Activated naive CD8-positive, alpha-beta T cell (primary cell): ENCODE results near the gene GPD2.
"Not testable (repeated sequence)": the region's sequence is repeated elsewhere in the genome, so short reads cannot be mapped to it uniquely, and the experiment has no call there.

Source experiments
- H3K27ac Mint-ChIP-seq: one replicate; pipeline ENCODE4 v1.8.0; 2021; ENCODE audit warnings: mixed read lengths
- H3K27me3 Mint-ChIP-seq: one replicate; pipeline ENCODE4 v1.8.0; 2021; ENCODE audit warnings: mixed read lengths
- H3K36me3 Mint-ChIP-seq: one replicate; pipeline ENCODE4 v1.8.0; 2021; ENCODE audit warnings: mixed read lengths
- H3K4me1 Mint-ChIP-seq: one replicate; pipeline ENCODE4 v1.8.0; 2021; ENCODE audit warnings: low read depth, mixed read lengths
- H3K4me3 Mint-ChIP-seq: one replicate; pipeline ENCODE4 v1.8.0; 2021; ENCODE audit warnings: mild to moderate bottlenecking, mixed read lengths
- H3K9me3 Mint-ChIP-seq: one replicate; pipeline ENCODE4 v1.8.0; 2021; ENCODE audit warnings: low read depth, mixed read lengths

GPD2 gene

DNA sequence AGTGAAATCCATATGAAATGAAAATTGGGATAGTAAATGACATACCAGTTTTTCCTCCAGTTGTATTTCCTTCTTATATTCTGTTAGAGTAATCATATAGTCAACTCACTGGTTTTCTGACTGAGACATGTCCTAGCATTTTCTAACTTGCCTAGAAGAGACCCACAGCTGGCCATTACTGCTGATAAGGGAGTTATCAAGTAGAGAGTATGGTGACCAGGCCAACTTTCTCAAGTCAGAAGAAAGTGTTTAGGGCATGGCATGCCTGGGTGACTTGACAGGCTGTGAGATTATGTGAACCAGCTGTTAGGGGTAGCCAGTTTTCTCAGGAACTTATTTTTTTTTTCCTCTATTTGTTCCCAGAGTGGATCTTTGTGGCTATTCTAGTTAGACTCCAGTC, 81.2 kb downstream of the GPD2 start:
- peaks cover 25% of the 10 kb centered on the region for H3K36me3 Mint-ChIP-seq
- H3K9me3 Mint-ChIP-seq, result no peaks in the 10 kb centered on the region
- peaks cover 1% of the 10 kb centered on the region for H3K4me1 Mint-ChIP-seq
- no peaks in the 10 kb centered on the region for H3K27me3 Mint-ChIP-seq
- H3K27ac Mint-ChIP-seq, result no peak overlapping the region
- H3K4me3 Mint-ChIP-seq, result no peak overlapping the region

DNA sequence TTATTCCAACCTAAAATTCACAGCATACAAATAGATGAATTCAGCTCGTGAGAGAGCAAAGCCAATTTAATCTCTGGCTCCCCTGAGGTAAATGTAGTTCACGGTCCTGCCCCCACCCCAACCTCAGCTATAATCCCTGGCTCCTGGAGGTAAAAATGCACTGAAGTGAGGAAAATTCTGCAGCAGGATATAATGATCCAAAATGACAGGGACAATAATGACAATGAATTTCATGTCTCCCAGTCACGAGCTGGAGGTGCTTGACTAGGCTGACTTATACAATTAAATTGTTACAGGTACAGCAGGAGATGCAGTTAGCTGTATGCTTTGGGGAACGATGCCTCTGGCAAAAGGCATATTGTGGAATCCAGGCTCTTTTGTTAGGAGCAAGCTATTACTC, 82.0 kb downstream of the GPD2 start:
- no peaks in the 10 kb centered on the region for H3K27me3 Mint-ChIP-seq
- H3K4me1 Mint-ChIP-seq, result peaks cover 3% of the 10 kb centered on the region
- H3K27ac Mint-ChIP-seq, result no peak overlapping the region
- no peak overlapping the region for H3K4me3 Mint-ChIP-seq
- H3K36me3 Mint-ChIP-seq, result peaks cover 25% of the 10 kb centered on the region
- no peaks in the 10 kb centered on the region for H3K9me3 Mint-ChIP-seq

DNA sequence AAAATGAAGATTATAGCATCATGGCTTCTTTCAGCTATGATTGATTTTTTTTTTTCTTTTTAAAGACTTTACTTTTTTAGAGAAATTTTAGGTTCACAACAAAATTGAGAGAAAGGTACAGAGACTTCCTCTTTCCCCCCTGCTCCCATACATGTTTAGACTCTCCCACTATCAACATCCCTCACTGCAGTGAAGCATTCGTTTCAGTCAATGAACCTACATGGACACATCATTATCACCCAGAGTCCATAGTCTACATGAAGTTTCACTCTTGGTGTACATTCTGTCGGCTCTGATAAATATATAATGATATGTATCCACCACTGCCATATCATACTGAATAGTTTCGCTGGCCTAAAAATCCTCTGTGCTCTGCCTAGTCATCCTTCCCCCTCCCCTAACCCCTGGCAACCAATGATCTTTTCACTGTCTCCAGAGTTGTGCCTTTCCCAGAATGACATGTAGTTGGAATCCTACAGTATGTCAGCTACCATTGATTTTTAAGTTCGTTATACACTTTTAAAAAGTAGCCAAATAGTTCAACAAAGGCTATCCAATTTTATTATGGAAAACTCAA, 86.8 kb downstream of the GPD2 start:
- H3K27ac Mint-ChIP-seq, result no peak overlapping the region
- H3K27me3 Mint-ChIP-seq, result no peaks in the 10 kb centered on the region
- peaks cover 12% of the 10 kb centered on the region for H3K36me3 Mint-ChIP-seq
- peaks cover 11% of the 10 kb centered on the region for H3K4me1 Mint-ChIP-seq
- H3K4me3 Mint-ChIP-seq, result no peak overlapping the region
- H3K9me3 Mint-ChIP-seq, result no peaks in the 10 kb centered on the region

DNA sequence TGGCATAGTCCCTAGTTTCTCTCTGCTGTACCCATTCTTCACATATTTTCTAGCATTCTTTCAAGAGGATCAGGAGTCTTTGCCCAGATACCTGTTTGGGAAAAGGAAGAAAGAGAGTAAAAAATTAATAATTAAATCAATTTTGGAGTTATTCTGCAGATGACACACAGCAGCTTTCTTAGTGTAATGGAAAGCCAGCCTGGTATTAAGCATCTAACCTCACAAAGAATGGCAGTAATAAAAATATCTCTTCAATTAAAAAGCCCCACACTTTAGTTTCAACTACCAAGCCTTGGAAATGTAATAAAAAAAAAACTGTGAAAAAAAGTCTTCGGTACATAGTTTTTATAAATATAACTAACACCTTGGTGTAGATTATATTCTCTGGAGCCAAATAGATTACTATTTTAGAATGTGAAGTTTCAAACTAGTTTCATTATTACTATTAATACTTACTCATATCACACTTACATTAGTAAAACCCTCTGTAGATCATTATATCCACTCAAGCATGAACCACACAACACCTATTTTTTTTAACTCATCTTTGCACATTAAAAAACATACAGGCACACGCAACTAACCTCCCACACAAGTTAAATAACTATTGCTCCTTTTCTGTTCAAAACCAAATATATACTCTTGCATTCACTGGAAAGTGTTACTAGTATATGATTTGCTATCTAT, 90.9 kb downstream of the GPD2 start:
- Mint-ChIP-seq H3K27me3 (no peaks in the 10 kb centered on the region), H3K4me1 (peaks cover 11% of the 10 kb centered on the region), H3K9me3 (no peaks in the 10 kb centered on the region), H3K36me3 (peaks cover 4% of the 10 kb centered on the region), H3K27ac (peak overlapping the region; percentile 46), H3K4me3 (no peak overlapping the region)

DNA sequence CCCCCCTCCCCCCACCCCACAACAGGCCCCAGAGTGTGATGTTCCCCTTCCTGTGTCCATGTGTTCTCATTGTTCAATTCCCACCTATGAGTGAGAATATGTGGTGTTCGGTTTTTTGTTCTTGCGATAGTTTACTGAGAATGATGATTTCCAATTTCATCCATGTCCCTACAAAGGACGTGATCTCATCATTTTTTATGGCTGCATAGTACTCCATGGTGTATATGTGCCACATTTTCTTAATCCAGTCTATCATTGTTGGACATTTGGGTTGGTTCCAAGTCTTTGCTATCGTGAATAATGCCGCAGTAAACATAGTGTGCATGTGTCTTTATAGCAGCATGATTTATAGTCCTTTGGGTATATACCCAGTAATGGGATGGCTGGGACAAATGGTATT, 92.4 kb downstream of the GPD2 start:
- H3K27me3 Mint-ChIP-seq, H3K4me3 Mint-ChIP-seq, H3K27ac Mint-ChIP-seq, H3K9me3 Mint-ChIP-seq, H3K4me1 Mint-ChIP-seq, H3K36me3 Mint-ChIP-seq: not testable (repeated sequence)

DNA sequence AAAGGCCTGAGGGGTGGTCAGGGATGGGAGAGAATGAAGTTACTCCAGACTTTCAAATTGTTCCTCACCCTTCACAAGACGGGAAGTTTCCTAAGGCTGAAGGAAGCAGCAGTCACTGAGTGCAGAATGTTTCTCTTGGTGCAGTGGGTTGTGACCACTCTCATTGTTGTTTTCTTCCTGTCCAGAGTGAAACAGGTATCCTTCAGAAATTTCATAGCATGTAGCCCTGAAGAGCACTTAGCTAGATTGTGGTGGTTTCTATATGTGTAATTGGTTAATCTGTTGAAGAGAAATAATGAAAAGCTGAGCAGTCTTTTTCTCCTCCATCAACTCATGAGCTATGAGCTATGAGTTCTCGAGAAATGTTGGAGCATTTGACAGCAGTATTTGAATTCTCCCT, 96.8 kb downstream of the GPD2 start:
- no peak overlapping the region for H3K27ac Mint-ChIP-seq
- H3K36me3 Mint-ChIP-seq, result peaks cover 12% of the 10 kb centered on the region
- no peak overlapping the region for H3K4me3 Mint-ChIP-seq
- H3K4me1 Mint-ChIP-seq, result peaks cover 5% of the 10 kb centered on the region
- H3K9me3 Mint-ChIP-seq, result no peaks in the 10 kb centered on the region
- no peaks in the 10 kb centered on the region for H3K27me3 Mint-ChIP-seq

DNA sequence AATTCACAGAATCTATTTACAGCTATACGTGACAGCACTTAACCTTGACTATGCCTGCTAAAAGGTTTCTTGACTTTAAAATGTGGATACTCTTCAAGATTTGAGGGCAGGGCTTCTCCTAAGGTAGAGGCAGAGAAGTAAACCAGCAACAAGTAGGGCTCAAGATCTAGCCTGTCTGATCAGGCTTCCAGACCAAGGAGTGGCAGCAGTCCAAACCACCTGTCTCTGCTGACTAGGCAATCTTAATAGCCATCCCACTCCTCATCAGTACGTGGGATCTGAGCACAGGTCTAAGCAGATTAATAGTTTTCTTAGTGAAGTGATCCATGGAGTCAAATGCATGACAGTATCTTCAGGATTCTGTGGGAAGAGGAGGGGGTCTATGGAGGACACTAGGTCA, 100.4 kb downstream of the GPD2 start:
- Mint-ChIP-seq H3K27ac (no peak overlapping the region), H3K4me3 (no peak overlapping the region), H3K4me1 (peaks cover 25% of the 10 kb centered on the region), H3K27me3 (no peaks in the 10 kb centered on the region), H3K9me3 (no peaks in the 10 kb centered on the region), H3K36me3 (peaks cover 14% of the 10 kb centered on the region)

DNA sequence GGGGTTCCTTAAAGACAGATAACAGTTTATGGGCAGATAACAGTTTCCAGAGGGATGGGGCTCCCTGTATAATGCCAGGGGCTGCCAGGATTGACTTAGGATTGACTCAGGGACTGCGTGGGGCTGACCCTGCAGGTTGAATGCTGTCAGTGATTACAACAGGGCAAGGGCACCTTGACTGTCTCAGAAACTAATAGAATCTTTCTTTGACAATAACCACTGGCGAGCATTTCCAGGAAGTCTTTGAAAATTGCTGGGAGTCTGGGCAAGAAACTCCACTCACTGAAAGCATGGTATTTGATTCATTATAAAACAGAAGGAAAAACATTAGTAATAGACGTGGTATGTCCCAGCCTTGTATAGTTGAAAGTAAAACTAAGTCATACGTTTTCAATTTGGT, 101.0 kb downstream of the GPD2 start:
- Mint-ChIP-seq H3K27me3 (no peaks in the 10 kb centered on the region), H3K36me3 (peaks cover 14% of the 10 kb centered on the region), H3K27ac (no peak overlapping the region), H3K9me3 (no peaks in the 10 kb centered on the region), H3K4me3 (no peak overlapping the region), H3K4me1 (peaks cover 25% of the 10 kb centered on the region)

DNA sequence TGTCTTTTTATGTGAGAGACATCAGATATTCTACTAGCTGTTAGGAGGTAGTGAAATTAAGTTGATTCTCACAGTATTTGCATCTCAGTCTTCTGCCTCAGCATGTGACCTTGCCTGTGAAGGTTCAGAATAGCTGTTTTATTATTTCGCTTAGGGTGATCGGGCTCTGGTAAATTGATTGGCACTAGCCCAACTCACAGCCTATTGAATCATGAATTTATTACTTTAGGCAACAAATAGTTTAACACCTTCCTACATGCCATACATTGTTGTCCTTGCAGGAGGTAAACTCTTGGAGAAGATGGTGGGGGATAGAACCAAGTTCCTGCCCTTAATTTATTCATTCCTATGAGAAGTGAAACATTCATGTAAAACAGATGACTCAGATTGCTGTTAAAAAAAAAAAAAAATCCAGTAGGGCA, 101.9 kb downstream of the GPD2 start:
- no peak overlapping the region for H3K4me3 Mint-ChIP-seq
- peak overlapping the region; percentile 2 for H3K27ac Mint-ChIP-seq
- peaks cover 5% of the 10 kb centered on the region for H3K9me3 Mint-ChIP-seq
- peaks cover 25% of the 10 kb centered on the region for H3K4me1 Mint-ChIP-seq
- H3K36me3 Mint-ChIP-seq, result peaks cover 20% of the 10 kb centered on the region
- no peaks in the 10 kb centered on the region for H3K27me3 Mint-ChIP-seq

DNA sequence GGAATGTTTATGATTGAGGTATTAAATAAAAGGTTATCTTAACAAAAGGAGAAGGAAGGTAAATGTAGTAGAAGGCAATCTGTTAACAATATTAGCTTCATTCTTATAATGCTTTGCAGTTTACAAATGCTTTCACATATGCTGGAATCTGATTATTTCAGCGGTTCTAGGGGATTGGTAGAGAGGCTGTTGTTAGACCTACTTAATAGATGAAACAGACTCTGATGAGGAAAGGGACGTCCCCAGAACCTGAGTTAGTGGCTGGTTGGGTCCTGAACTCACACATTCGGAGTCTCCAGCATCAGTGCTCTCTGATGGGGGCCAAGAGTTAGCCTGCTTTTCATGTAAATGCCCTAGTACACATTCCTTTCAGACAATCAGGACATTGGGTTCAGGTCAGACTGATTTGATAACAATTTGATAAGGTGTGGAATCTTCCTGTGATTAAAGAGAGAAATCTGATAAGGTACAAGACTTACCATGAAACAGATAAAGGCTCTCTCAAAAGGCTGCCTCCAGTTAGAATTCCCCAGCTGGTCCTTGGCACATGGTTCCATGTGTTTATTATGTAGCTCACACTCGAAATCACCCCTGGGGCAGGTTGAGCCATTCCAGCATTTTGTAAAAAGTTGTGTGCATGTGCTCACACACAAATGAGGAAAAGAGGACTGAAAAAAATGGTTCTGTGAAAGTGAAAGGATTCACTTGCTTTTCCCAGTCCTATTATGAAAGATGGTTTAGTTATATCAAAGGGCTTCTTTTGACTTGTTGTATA, 103.1 kb downstream of the GPD2 start:
- no peak overlapping the region for H3K4me3 Mint-ChIP-seq
- H3K36me3 Mint-ChIP-seq, result peaks cover 21% of the 10 kb centered on the region
- H3K27ac Mint-ChIP-seq, result no peak overlapping the region
- peaks cover 5% of the 10 kb centered on the region for H3K9me3 Mint-ChIP-seq
- no peaks in the 10 kb centered on the region for H3K27me3 Mint-ChIP-seq
- H3K4me1 Mint-ChIP-seq, result peaks cover 25% of the 10 kb centered on the region

DNA sequence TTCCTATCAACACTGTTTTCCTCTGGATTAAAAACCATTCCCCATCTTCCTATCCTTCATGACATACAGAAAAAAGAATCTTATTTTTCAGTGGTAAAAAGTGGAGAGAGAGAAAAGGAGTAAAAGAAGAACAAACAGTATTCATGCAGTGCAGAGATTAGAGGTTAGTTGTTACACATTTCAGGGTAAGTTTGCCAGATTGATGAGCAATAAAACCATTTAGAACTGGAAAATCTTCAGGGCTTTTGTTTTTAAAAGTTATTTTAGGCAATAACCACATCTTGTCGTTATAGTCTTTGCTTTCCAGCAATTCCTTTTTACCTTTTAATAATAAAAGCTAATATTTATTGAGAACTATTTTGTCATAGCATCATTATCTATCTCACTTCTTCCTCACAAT, 104.5 kb downstream of the GPD2 start:
- Mint-ChIP-seq H3K36me3 (peaks cover 19% of the 10 kb centered on the region), H3K27me3 (no peaks in the 10 kb centered on the region), H3K4me1 (peaks cover 25% of the 10 kb centered on the region), H3K9me3 (peaks cover 5% of the 10 kb centered on the region), H3K27ac (no peak overlapping the region), H3K4me3 (no peak overlapping the region)

DNA sequence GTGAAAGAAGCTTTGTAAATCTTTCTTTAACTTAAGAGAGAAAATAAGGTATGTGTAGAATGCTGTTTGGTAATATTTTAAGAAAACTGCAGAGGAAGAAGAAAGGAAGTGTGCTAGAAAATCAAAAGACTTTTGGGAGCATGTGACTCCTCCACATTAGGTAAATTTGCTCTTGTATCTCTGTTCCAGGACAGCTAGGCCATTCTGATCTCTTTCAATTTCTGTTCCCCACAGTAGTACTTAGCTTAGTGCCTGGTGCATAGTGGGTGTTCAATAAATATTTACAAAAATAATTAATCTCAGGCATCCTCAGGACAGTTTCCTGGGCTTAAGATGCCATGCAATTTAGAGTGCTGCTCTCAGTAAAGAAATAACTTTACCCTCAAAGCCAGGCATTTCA, 105.0 kb downstream of the GPD2 start:
- Mint-ChIP-seq H3K27me3 (no peaks in the 10 kb centered on the region), H3K4me3 (no peak overlapping the region), H3K27ac (no peak overlapping the region), H3K9me3 (peaks cover 5% of the 10 kb centered on the region), H3K36me3 (peaks cover 19% of the 10 kb centered on the region), H3K4me1 (peaks cover 25% of the 10 kb centered on the region)

DNA sequence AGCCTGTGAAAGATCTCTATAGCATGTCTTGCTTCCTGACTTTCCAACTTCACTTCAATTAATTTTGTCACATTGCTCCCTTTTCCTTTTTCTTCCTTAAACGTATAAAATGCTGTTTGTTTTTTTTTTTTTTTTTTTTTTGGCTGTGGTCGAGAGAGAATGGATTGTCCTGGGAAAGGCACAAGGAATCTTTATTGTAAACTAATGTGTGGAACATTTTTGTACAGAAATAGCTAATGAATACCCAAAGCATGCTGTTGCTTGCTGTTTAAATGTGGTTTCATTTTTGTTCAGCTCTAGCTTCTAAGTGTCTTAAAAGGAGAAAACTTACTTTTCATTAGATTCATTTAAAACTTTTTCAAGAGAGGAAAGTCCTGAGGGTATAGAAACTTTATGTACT, 105.5 kb downstream of the GPD2 start:
- Mint-ChIP-seq H3K9me3 (peaks cover 5% of the 10 kb centered on the region), H3K27me3 (no peaks in the 10 kb centered on the region), H3K4me1 (peaks cover 23% of the 10 kb centered on the region), H3K4me3 (no peak overlapping the region), H3K27ac (no peak overlapping the region), H3K36me3 (peaks cover 17% of the 10 kb centered on the region)

DNA sequence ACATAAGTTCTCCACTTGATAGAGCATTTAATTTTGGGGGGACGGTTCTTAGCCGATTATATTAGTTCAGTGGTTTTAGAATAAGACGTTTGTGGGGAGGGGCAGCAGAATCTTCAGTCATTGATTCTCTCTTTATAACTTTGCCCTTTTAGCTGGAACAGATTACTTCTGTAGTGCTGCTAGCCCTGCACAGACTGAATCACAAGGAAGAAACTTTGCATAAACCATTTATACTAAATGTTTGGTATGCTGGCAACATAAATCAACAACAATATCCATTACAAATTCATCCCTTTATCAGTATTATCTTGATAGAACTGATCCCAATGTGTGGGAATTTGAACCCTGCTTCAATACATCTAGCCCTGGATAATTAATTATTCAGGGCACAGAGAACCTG, 112.2 kb downstream of the GPD2 start:
- Mint-ChIP-seq H3K9me3 (no peaks in the 10 kb centered on the region), H3K4me3 (no peak overlapping the region), H3K4me1 (no peaks in the 10 kb centered on the region), H3K36me3 (peaks cover 10% of the 10 kb centered on the region), H3K27me3 (no peaks in the 10 kb centered on the region), H3K27ac (no peak overlapping the region)

DNA sequence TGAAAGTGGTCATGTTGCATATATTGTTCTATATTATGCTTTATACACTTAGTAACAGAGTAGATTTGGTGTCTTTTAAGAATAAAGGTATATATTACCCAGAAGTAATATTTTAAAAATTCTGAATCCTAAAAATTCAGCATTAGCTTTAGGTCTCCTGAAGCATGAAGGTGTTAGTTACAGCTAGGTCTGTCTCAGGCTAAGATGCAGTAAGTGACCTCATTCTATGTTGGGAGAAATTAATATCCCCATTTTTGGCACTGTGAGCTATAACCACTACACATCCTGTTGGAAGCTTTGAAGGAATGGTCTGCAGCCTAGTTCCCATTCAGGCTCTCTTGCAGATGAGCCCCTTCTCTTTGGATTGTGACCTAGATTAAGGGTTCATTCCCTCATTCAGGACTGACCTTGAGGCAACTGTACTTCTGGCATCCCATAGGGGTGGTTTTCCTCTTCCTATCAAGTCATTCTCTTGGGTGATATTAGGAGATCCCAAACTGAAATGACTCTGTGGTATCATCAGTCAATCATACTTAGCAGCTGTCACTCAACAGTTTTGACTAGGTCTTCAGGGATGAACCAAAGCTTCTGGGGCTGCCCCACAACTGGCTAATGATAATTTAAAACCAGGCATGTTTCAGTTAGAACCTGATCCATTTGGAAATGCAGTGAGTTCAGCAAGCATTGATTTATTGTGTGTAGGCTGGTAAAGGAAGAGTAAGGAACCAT, 117.7 kb downstream of the GPD2 start:
- H3K9me3 Mint-ChIP-seq, result no peaks in the 10 kb centered on the region
- H3K27ac Mint-ChIP-seq, result no peak overlapping the region
- no peaks in the 10 kb centered on the region for H3K27me3 Mint-ChIP-seq
- H3K4me1 Mint-ChIP-seq, result no peaks in the 10 kb centered on the region
- peaks cover 18% of the 10 kb centered on the region for H3K36me3 Mint-ChIP-seq
- no peak overlapping the region for H3K4me3 Mint-ChIP-seq
